GM19468 (cell line): ENCODE results near the gene CCDC54.
"Not testable (repeated sequence)": the region's sequence is repeated elsewhere in the genome, so short reads cannot be mapped to it uniquely, and the experiment has no call there.

ENCODE experiments used
- ATAC-seq: cut with Tn5 transposase; IDR thresholded peaks from one replicate; pipeline ENCODE4 v1.9.1; 2021; ENCODE audit warnings: mild to moderate bottlenecking, moderate library complexity, moderate number of reproducible peaks; ENCODE audit not compliant: unreplicated experiment; ENCODE audit errors: extremely low read depth

Gene CCDC54

GRCh38 chr3:107377151-107377550, at the start of gene CCDC54:
CCDC54 (plus strand) TSS chr3:107377439; CDS start chr3:107377588, 149 bp downstream.
- no peak for ATAC-seq

GRCh38 chr3:107328069-107328468, 49.2 kb upstream of the CCDC54 start:
- no peak for ATAC-seq

- no peak for ATAC-seq
These were observed 48.2 kb upstream of the CCDC54 start for GRCh38 chr3:107329088-107329487.

GRCh38 chr3:107339690-107340089, 37.5 kb upstream of the CCDC54 start:
- not testable (repeated sequence) for ATAC-seq

GRCh38 chr3:107344722-107345121, 32.5 kb upstream of the CCDC54 start:
- ATAC-seq: no peak

DNA sequence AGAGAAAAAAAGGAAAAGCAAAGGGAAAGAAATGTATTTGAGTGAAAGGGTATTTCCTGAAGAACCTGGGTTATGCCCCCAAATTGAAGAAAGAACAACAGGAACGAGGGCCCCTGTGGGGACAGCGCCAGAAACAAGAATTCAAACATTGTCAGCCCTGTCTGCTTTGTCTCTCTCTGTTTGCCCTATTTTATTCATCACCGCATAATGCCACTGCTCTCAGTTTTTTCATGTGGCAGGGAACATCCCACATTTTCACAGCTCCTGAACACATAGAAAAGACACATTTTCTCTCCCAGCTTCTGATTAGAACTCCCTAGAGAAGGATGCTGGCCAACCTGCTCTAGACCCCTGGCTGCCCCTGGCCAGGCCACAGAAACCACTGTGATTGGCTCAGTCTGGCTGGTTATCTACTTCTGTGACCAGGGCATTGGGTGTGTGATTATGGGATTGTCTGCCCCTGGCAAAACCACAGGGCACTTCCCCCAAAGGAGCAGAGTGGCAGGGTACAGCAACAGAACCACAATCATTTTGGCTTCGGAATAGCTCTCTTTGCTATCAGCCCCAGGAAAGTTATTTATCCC, 31.3 kb upstream of the CCDC54 start:
- ATAC-seq: no peak

- ATAC-seq: no peak
These were observed 30.7 kb upstream of the CCDC54 start for GRCh38 chr3:107346564-107346963.

DNA sequence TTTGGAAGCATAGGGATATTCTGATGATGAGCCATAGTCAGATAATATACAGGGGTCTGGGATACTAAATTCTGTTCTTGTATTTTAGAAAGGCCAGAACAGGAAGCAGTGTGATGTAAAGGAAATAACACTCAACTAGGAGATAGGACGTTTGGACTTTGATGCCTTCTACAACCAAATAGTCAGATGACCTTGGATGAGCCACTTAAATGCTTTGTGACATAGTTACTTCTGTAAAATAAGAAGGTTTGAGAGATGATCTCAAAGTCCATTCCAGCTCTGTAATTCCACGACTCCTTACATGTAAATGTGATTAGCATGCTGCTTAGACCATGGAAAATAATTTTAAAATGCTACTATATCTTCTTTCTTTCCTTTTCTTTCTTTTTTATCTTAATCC, 29.5 kb upstream of the CCDC54 start:
- ATAC-seq: no peak

GRCh38 chr3:107356706-107357105, 20.5 kb upstream of the CCDC54 start:
- ATAC-seq: no peak

DNA sequence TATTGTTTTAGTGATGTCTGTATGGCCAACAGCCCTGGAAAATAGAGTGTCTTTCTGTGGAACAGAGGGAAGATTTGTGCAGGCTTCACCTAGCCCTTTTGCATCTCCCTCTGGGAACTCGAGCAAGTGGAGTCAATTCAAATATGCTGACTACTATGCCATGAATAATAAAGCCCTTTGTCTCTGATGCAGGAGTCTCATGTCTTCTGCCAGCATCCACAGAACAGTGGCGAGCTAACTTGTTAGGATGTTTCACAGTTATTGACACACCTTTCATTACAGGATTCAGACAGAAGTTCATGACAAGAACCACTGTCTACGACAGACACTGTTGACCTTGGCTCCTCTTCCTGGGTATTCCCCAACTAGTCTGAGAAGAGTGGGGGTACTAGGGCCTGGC, 15.6 kb upstream of the CCDC54 start:
- no peak for ATAC-seq

DNA sequence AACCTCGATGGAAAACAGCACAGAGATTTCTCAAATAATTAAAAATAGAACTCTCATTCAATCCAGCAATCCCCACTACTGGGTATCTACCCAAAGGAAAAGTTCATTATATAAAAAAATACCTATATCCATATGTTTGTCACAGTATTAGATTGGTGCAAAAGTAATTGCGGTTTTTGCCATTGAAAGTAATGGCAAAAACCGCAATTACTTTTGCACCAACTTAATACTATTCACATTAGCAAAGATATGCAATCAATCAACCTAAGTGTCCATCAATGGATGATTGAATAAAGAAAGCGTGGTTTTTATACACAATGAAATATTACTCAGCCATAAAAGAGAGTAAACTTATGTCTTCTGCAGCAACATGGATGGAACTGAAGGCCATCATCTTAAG, 12.2 kb upstream of the CCDC54 start:
- no peak for ATAC-seq

DNA sequence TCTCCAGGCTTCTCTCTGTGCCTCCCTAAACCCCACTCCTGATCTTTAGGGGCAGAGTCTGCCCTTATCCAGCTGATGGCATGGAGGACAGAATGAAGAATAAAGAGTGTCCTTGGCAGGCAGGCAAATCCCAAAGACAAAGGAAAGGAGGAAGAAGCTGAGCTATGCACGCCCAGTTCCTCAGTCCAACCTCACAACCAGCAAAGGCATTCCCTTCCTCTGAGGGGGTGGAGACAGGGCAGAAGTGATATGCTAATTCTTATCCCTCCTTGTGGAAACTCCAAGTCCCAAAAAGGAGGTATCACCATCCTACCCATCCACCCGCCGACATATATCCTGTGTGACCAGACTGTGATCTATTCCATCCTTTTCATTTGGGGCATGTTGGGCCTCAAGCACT, 10.5 kb upstream of the CCDC54 start:
- no peak for ATAC-seq

DNA sequence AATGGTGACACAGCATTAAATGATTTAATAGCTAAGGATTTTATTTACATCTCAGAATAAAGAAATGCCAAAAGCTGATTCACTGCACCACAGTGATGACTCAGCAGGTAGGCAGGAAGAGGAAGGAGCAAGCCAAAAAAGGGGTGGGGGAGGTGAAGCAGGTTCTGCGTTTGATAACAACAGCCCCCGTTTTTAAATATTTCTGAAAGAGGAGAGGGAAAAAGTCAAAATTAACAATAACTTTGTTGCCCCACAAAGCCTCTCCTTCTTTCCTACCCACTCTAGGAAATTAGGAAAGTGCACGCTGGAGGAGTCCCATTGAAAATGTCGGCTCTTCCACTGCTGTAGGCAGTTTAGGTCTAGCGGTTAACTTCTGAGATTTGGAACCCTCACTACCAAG, 9.9 kb upstream of the CCDC54 start:
- ATAC-seq: no peak

GRCh38 chr3:107368654-107369398, 8.4 kb upstream of the CCDC54 start:
- no peak for ATAC-seq

DNA sequence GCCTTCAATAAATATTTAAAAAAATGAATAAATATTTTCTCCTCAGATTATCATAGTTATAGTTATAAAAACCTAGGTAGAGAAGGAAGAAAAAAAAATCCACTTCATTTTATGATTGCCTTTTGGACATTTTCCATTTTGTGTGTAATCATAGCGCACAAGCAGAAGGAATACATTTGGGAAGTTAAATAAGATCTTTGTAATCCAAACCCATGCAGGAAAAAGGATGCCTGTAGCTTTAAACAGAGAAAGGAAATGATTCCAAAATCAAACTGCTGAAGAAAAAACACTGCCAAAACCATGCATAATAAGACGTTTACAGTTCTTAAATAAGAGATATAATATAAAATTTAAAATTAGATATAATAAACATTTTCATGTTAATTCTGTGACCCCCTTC, 7.4 kb upstream of the CCDC54 start:
- ATAC-seq: no peak

- no peak for ATAC-seq
These were observed 6.3 kb upstream of the CCDC54 start for GRCh38 chr3:107370907-107371306.

DNA sequence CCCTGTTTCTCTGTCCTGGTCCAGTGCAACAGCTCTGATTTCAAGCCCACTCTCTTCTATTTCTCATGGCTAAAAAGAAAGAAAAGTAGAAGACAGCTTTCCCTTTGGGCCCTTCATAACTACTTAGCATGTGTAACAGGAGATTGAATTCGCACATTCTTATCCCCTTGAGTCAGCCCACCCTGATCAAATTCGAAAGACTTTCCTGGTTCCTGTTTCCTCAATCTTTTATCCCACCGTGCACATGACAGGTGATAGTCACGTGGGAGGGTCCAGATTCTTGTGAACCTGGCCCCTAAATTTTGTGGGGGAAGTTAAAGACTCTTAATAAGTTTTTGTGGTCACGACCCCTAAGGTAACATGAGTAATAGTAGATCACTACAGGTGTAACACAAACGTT, 4.7 kb upstream of the CCDC54 start:
- ATAC-seq: no peak

- ATAC-seq: no peak
These were observed 3.3 kb upstream of the CCDC54 start for GRCh38 chr3:107373896-107374295.

- ATAC-seq: no peak
These were observed 1.6 kb upstream of the CCDC54 start for GRCh38 chr3:107375682-107376081.

- ATAC-seq: no peak
These were observed 5.4 kb downstream of the CCDC54 start for GRCh38 chr3:107382631-107383030.

- ATAC-seq: no peak
These were observed 7.2 kb downstream of the CCDC54 start for GRCh38 chr3:107384428-107384827.

DNA sequence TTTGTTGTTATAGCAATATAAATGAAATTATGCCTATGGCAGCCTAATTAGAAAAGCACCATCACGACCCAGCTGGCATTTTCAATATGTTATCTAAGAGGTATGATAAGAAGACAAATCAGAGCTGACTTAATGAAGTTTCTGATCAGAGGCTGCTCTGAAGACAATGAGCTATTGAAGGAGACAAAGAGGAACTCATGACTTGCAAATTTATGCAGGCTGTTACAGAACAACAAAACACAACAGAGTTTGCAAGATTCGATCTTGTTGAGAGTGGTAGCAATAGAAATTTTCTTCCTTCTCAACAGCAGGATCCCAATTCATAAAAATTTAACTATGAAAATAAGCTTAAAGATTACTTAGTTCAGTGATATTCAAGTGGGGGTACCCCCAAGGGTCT, 7.7 kb downstream of the CCDC54 start:
- ATAC-seq: no peak
